Loucy (cell line): ENCODE results near the gene ARHGEF10L.

Experiments used
- CTCF ChIP-seq: fragments of 200-600 bp; sonication (generic); conservative IDR thresholded peaks from 2 replicates; pipeline ENCODE4 v1.5.1; 2014; ENCODE audit warnings: mild to moderate bottlenecking, antibody characterized with exemption, low read length
- EZH2phosphoT487 ChIP-seq: fragments of 200-600 bp; IDR thresholded peaks from 2 replicates; pipeline ENCODE4 v1.6.1; 2018; ENCODE audit warnings: antibody characterized with exemption, mild to moderate bottlenecking, moderate library complexity, borderline replicate concordance

- TF ChIP-seq CTCF (no peak), EZH2phosphoT487 (no peak)
These were observed 30.7 kb downstream of the ARHGEF10L start for GRCh38 chr1:17570228-17570627.
